CD4-positive, CD25-positive, alpha-beta regulatory T cell (primary cell): ENCODE data around the gene TENT5C. TPM values are rescaled to one million over a fixed set of nuclear protein-coding genes. Genes with fewer than 3 reads are reported as not detected.

Experiments
- ATAC-seq, 2 donors: fragments of 150-1000 bp; cut with Tn5 transposase; one replicate each; pipeline ENCODE4 v1.10.0; 2021; ENCODE audit warnings: low read depth in 2 of 2, moderate number of reproducible peaks in 2 of 2, moderate library complexity in 1 of 2
- DNase-seq, 3 donors: peaks; one replicate each; pipeline versions ENCODE4 v3.0.0 to v3.0.0-alpha.2; 2012 to 2022; ENCODE audit warnings: mixed read lengths in 1 of 3
- H3K27ac ChIP-seq: one replicate; pipeline ENCODE4 v1.7.0; 2013; ENCODE audit warnings: mild to moderate bottlenecking, low read length; ENCODE audit not compliant: insufficient read depth, poor library complexity, severe bottlenecking
- H3K27me3 ChIP-seq: one replicate; pipeline ENCODE4 v1.7.0; 2013; ENCODE audit warnings: low read length; ENCODE audit not compliant: control insufficient read depth, insufficient read depth
- H3K36me3 ChIP-seq: one replicate; pipeline ENCODE4 v1.7.0; 2013; ENCODE audit warnings: mild to moderate bottlenecking, low read length, moderate library complexity; ENCODE audit not compliant: control insufficient read depth, insufficient read depth
- H3K4me1 ChIP-seq: 2 replicates; pipeline ENCODE4 v1.7.0; 2013; ENCODE audit warnings: mild to moderate bottlenecking, low read length; ENCODE audit not compliant: insufficient read depth, control insufficient read depth, poor library complexity, severe bottlenecking
- H3K4me3 ChIP-seq: one replicate; pipeline ENCODE4 v1.7.0; 2013; ENCODE audit warnings: low read depth, mild to moderate bottlenecking, low read length, moderate library complexity
- H3K9me3 ChIP-seq, 2 experiments: 1 replicate in 1 of 2; 2 replicates in 1 of 2; pipeline ENCODE4 v1.7.0; 2013; ENCODE audit warnings: low read length in 2 of 2, mild to moderate bottlenecking in 1 of 2, moderate library complexity in 1 of 2; ENCODE audit not compliant: control insufficient read depth in 2 of 2
- H3K27ac Mint-ChIP-seq, 3 donors: one replicate each; pipeline ENCODE4 v1.8.0; 2020 to 2022; ENCODE audit warnings: mild to moderate bottlenecking in 3 of 3, mixed read lengths in 3 of 3, moderate library complexity in 2 of 3
- H3K27me3 Mint-ChIP-seq: one replicate; pipeline ENCODE4 v1.8.0; 2022; ENCODE audit warnings: mild to moderate bottlenecking, mixed read lengths
- H3K36me3 Mint-ChIP-seq: one replicate; pipeline ENCODE4 v1.8.0; 2020; ENCODE audit warnings: mixed read lengths
- H3K4me1 Mint-ChIP-seq, 4 donors: one replicate each; pipeline ENCODE4 v1.8.0; 2020 to 2022; ENCODE audit warnings: mixed read lengths in 4 of 4, mild to moderate bottlenecking in 1 of 4
- H3K4me3 Mint-ChIP-seq, 4 donors: one replicate each; pipeline ENCODE4 v1.8.0; 2020 to 2022; ENCODE audit warnings: mild to moderate bottlenecking in 4 of 4, mixed read lengths in 4 of 4, moderate library complexity in 3 of 4
- H3K9me3 Mint-ChIP-seq, 7 donors: one replicate each; pipeline ENCODE4 v1.8.0; 2020 to 2022; ENCODE audit warnings: mixed read lengths in 7 of 7, mild to moderate bottlenecking in 3 of 7, moderate library complexity in 2 of 7
- polyA plus RNA-seq, 4 donors: library from polyadenylated mRNA; unstranded; fragments of 300-500 nt; fragmentation: Illumina TruSeq; gene quantifications; one replicate each; pipeline ENCODE4 v1.2.3, GENCODE V29; 2021
- total RNA-seq: library from RNA; stranded (reverse); gene quantifications from one replicate; pipeline ENCODE4 v1.2.3, GENCODE V29; 2022

The TENT5C gene
- total and polyA plus RNA-seq, 5 donors from 2014 or later = 19.6 to 324 (median 39.3) TPM

GRCh38 chr1:117574161-117574835 is 31.6 kb upstream of the TENT5C start:
- peaks cover 20% of the 10 kb centered on the region for H3K4me1 ChIP-seq
- H3K4me3 ChIP-seq = no peak overlapping the region
- peak overlapping the region in 2 of 4 donors; percentile 59 to 64 for H3K4me3 Mint-ChIP-seq
- peak overlapping the region; percentile 68 to 90 (median 76) for H3K27ac Mint-ChIP-seq
- no peaks in the 10 kb centered on the region for H3K36me3 ChIP-seq
- H3K27me3 ChIP-seq = no peaks in the 10 kb centered on the region
- H3K36me3 Mint-ChIP-seq = no peaks in the 10 kb centered on the region
- no peak overlapping the region for H3K27ac ChIP-seq
- ATAC-seq (no peak), DNase-seq (no peak)
- peaks cover 5 to 35% (median 21%) of the 10 kb centered on the region in 4 donors for H3K4me1 Mint-ChIP-seq
- H3K9me3 Mint-ChIP-seq = no peaks in the 10 kb centered on the region
- no peaks in the 10 kb centered on the region for H3K9me3 ChIP-seq
- no peaks in the 10 kb centered on the region for H3K27me3 Mint-ChIP-seq

- H3K4me1 Mint-ChIP-seq = peaks cover 5 to 32% (median 18%) of the 10 kb centered on the region in 4 donors
- H3K27ac ChIP-seq = no peak overlapping the region
These were observed 30.1 kb upstream of the TENT5C start for GRCh38 chr1:117575586-117576225.

GRCh38 chr1:117576236-117576635 is 29.6 kb upstream of the TENT5C start:
- Mint-ChIP-seq H3K4me3 (no peak overlapping the region), H3K27ac (peak overlapping the region in 2 of 3 donors; percentile 10 to 62), H3K9me3 (no peaks in the 10 kb centered on the region), H3K27me3 (no peaks in the 10 kb centered on the region), H3K36me3 (no peaks in the 10 kb centered on the region), H3K4me1 (peaks cover 5 to 30% (median 19%) of the 10 kb centered on the region in 4 donors)
- H3K4me3 ChIP-seq = no peak overlapping the region
- ATAC-seq (no peak), DNase-seq (no peak)
- H3K36me3 ChIP-seq = no peaks in the 10 kb centered on the region
- H3K9me3 ChIP-seq = no peaks in the 10 kb centered on the region
- no peaks in the 10 kb centered on the region for H3K27me3 ChIP-seq
- H3K4me1 ChIP-seq = peaks cover 20% of the 10 kb centered on the region
- no peak overlapping the region for H3K27ac ChIP-seq

More at GRCh38 chr1:117575586-117576225, 30.1 kb upstream of the TENT5C start:
- Mint-ChIP-seq H3K9me3 (no peaks in the 10 kb centered on the region), H3K4me3 (no peak overlapping the region), H3K27ac (peak overlapping the region in 2 of 3 donors; percentile 10 to 13), H3K27me3 (no peaks in the 10 kb centered on the region), H3K36me3 (no peaks in the 10 kb centered on the region)
- no peak for ATAC-seq
- H3K36me3 ChIP-seq = no peaks in the 10 kb centered on the region
- no peak overlapping the region for H3K4me3 ChIP-seq
- peaks cover 20% of the 10 kb centered on the region for H3K4me1 ChIP-seq
- H3K27me3 ChIP-seq = no peaks in the 10 kb centered on the region
- no peaks in the 10 kb centered on the region for H3K9me3 ChIP-seq
- DNase-seq = no peak

GRCh38 chr1:117577191-117577885 is 28.5 kb upstream of the TENT5C start:
- Mint-ChIP-seq H3K27ac (peak overlapping the region in 2 of 3 donors; percentile 46 to 60), H3K9me3 (peaks cover 0 to 2% (median 0%) of the 10 kb centered on the region in 7 donors), H3K4me1 (peaks cover 0 to 20% (median 11%) of the 10 kb centered on the region in 4 donors), H3K4me3 (no peak overlapping the region), H3K27me3 (no peaks in the 10 kb centered on the region), H3K36me3 (no peaks in the 10 kb centered on the region)
- DNase-seq = no peak
- H3K4me3 ChIP-seq = no peak overlapping the region
- H3K9me3 ChIP-seq = no peaks in the 10 kb centered on the region
- H3K27me3 ChIP-seq = no peaks in the 10 kb centered on the region
- H3K4me1 ChIP-seq = peaks cover 14% of the 10 kb centered on the region
- H3K27ac ChIP-seq = no peak overlapping the region
- ATAC-seq = no peak
- H3K36me3 ChIP-seq = no peaks in the 10 kb centered on the region

- no peak overlapping the region for H3K4me3 Mint-ChIP-seq
- H3K27ac Mint-ChIP-seq = no peak overlapping the region
- Histone ChIP-seq H3K4me3 (no peak overlapping the region), H3K9me3 (no peaks in the 10 kb centered on the region), H3K36me3 (no peaks in the 10 kb centered on the region), H3K4me1 (peaks cover 2% of the 10 kb centered on the region), H3K27me3 (no peaks in the 10 kb centered on the region), H3K27ac (no peak overlapping the region)
- H3K4me1 Mint-ChIP-seq = peaks cover 0 to 8% (median 3%) of the 10 kb centered on the region in 4 donors
- no peaks in the 10 kb centered on the region for H3K27me3 Mint-ChIP-seq
- DNase-seq (no peak), ATAC-seq (no peak)
- peaks cover 0 to 2% (median 0%) of the 10 kb centered on the region in 7 donors for H3K9me3 Mint-ChIP-seq
- H3K36me3 Mint-ChIP-seq = no peaks in the 10 kb centered on the region
These were observed 27.4 kb upstream of the TENT5C start for GRCh38 chr1:117578466-117578865.

- no peak overlapping the region for H3K4me3 Mint-ChIP-seq
These were observed 26.5 kb upstream of the TENT5C start for GRCh38 chr1:117579221-117579906.

GRCh38 chr1:117580436-117580835 is 25.4 kb upstream of the TENT5C start:
- Histone ChIP-seq H3K36me3 (no peaks in the 10 kb centered on the region), H3K27me3 (no peaks in the 10 kb centered on the region), H3K4me1 (no peaks in the 10 kb centered on the region), H3K4me3 (no peak overlapping the region), H3K27ac (no peak overlapping the region), H3K9me3 (no peaks in the 10 kb centered on the region)
- no peaks in the 10 kb centered on the region for H3K27me3 Mint-ChIP-seq
- DNase-seq = no peak
- no peaks in the 10 kb centered on the region for H3K36me3 Mint-ChIP-seq
- peaks cover 0 to 2% (median 0%) of the 10 kb centered on the region in 7 donors for H3K9me3 Mint-ChIP-seq
- H3K4me1 Mint-ChIP-seq = peaks cover 5 to 9% (median 8%) of the 10 kb centered on the region in 4 donors
- ATAC-seq = no peak
- H3K4me3 Mint-ChIP-seq = no peak overlapping the region
- no peak overlapping the region for H3K27ac Mint-ChIP-seq

More at GRCh38 chr1:117579221-117579906, 26.5 kb upstream of the TENT5C start:
- Mint-ChIP-seq H3K9me3 (peaks cover 0 to 2% (median 0%) of the 10 kb centered on the region in 7 donors), H3K36me3 (no peaks in the 10 kb centered on the region), H3K27me3 (no peaks in the 10 kb centered on the region), H3K4me1 (peaks cover 6 to 9% (median 8%) of the 10 kb centered on the region in 4 donors), H3K27ac (no peak overlapping the region)
- Histone ChIP-seq H3K36me3 (no peaks in the 10 kb centered on the region), H3K27me3 (no peaks in the 10 kb centered on the region), H3K9me3 (no peaks in the 10 kb centered on the region), H3K4me3 (no peak overlapping the region), H3K4me1 (no peaks in the 10 kb centered on the region), H3K27ac (no peak overlapping the region)
- ATAC-seq (no peak), DNase-seq (no peak)
